Caco-2 (cell line): ENCODE measurements around the gene EZR. TPM values are rescaled to one million over a fixed set of nuclear protein-coding genes. Genes with fewer than 3 reads are reported as not detected.
A peak's percentile ranks its signal among the peaks of the same experiment; 100 is the strongest.

ENCODE experiments used
- BruUV-seq: library from RNA; stranded (reverse); fragments of 400-500 nt; replicated peaks from 2 replicates; lab custom pipeline; 2021; lab: Mats Ljungman, UMichigan
- CTCF ChIA-PET: fragments of 300-600 bp; sonication (Branson Sonifier 250); formaldehyde crosslinking; loops from one replicate; lab custom pipeline; 2022; ENCODE audit warnings: antibody characterized with exemption; lab: Charles Lee
- POLR2A ChIA-PET: fragments of 300-600 bp; sonication (Branson Sonifier 250); formaldehyde crosslinking; loops from one replicate; lab custom pipeline; 2022; ENCODE audit warnings: antibody characterized with exemption; lab: Charles Lee
- DNase-seq, 2 experiments: peaks; one replicate each; pipeline versions ENCODE4 v3.0.0 to v3.0.0-alpha.2; 2020 to 2022
- H3K27me3 ChIP-seq: replicated peaks from 2 replicates; pipeline ENCODE4 v1.6.0; 2011; ENCODE audit warnings: low read length; ENCODE audit not compliant: control insufficient read depth, insufficient read depth
- H3K36me3 ChIP-seq: 2 replicates; pipeline ENCODE4 v1.5.1; 2011; ENCODE audit warnings: low read length; ENCODE audit not compliant: control insufficient read depth, insufficient read depth
- H3K4me1 ChIP-seq: fragments of 250-450 bp; sonication (Bioruptor Pico); 2 replicates; pipeline ENCODE4 v1.5.1; 2020; ENCODE audit warnings: mild to moderate bottlenecking
- H3K4me3 ChIP-seq: 2 replicates; pipeline ENCODE4 v1.5.1; 2011; ENCODE audit warnings: low read depth, mild to moderate bottlenecking, control low read depth, low read length
- H3K9me3 ChIP-seq: fragments of 250-450 bp; sonication (Bioruptor Pico); 2 replicates; pipeline ENCODE4 v1.5.1; 2020; ENCODE audit warnings: mild to moderate bottlenecking, moderate library complexity
- H3K27ac Mint-ChIP-seq: one replicate; pipeline ENCODE4 v1.8.0; 2022; ENCODE audit warnings: mixed read lengths; ENCODE audit not compliant: unreplicated experiment
- H3K27me3 Mint-ChIP-seq: one replicate; pipeline ENCODE4 v1.8.0; 2022; ENCODE audit warnings: mixed read lengths; ENCODE audit not compliant: insufficient read depth, unreplicated experiment
- H3K36me3 Mint-ChIP-seq: one replicate; pipeline ENCODE4 v1.8.0; 2022; ENCODE audit warnings: mild to moderate bottlenecking, mixed read lengths; ENCODE audit not compliant: insufficient read depth, unreplicated experiment
- H3K4me1 Mint-ChIP-seq: one replicate; pipeline ENCODE4 v1.8.0; 2022; ENCODE audit warnings: low read depth, mixed read lengths; ENCODE audit not compliant: unreplicated experiment
- H3K4me3 Mint-ChIP-seq: one replicate; pipeline ENCODE4 v1.8.0; 2022; ENCODE audit warnings: mild to moderate bottlenecking, moderate library complexity, mixed read lengths; ENCODE audit not compliant: unreplicated experiment
- H3K9me3 Mint-ChIP-seq: one replicate; pipeline ENCODE4 v1.8.0; 2022; ENCODE audit warnings: mixed read lengths; ENCODE audit not compliant: unreplicated experiment
- CTCF ChIP-seq, 2 experiments: fragments of 200-600 bp in 1 of 2; IDR thresholded peaks; 1 replicate in 1 of 2; 2 replicates in 1 of 2; pipeline versions ENCODE4 v1.5.1 to v1.8.0; 2011 to 2022; ENCODE audit warnings: antibody characterized with exemption in 1 of 2, control low read depth in 1 of 2, inconsistent platforms in 1 of 2, low read depth in 1 of 2, low read length in 1 of 2, mild to moderate bottlenecking in 1 of 2, moderate library complexity in 1 of 2; ENCODE audit not compliant: insufficient read depth in 1 of 2, severe bottlenecking in 1 of 2, unreplicated experiment in 1 of 2
- intact Hi-C: fragments of 100-400 bp; cut with micrococcal nuclease; formaldehyde crosslinking; loops from one replicate; pipeline ENCODE4 v1.10.0; 2022; ENCODE audit not compliant: unreplicated experiment
- total RNA-seq: library from RNA; stranded (reverse); gene quantifications from 2 replicates; pipeline ENCODE4 v1.2.3, GENCODE V29; 2022

The EZR gene
- total RNA-seq, 1 experiment from 2014 or later, result 290 TPM

GRCh38 chr6:158808442-158808833, 10.7 kb downstream of the EZR start:
- Mint-ChIP-seq H3K36me3 (peaks cover 100% of the 10 kb centered on the region), H3K27me3 (no peaks in the 10 kb centered on the region), H3K27ac (no peak overlapping the region), H3K4me3 (no peak overlapping the region), H3K4me1 (peaks cover 64% of the 10 kb centered on the region), H3K9me3 (no peaks in the 10 kb centered on the region)
- intact Hi-C loops, result no loop called here
- H3K27me3 ChIP-seq, result no peaks in the 10 kb centered on the region
- H3K9me3 ChIP-seq, result no peaks in the 10 kb centered on the region
- ChIA-PET CTCF (no interaction called here), POLR2A (interaction anchor here (0.6 to 1.3 kb wide), 4 partner anchors 9 to 61 kb away, joined by 3 to 11 read pairs (median 6); no protein-coding TSS in a partner anchor)
- DNase-seq, result no peak
- H3K36me3 ChIP-seq, result peaks cover 8% of the 10 kb centered on the region
- peaks cover 84% of the 10 kb centered on the region for H3K4me1 ChIP-seq
- no peak for TF ChIP-seq CTCF (IDR thresholded peaks at IDR 0.05; ENCODE audit: insufficient read depth in 1 of 2, low read depth in 1 of 2, low read length in 1 of 2, severe bottlenecking in 1 of 2, unreplicated experiment in 1 of 2)
- no TSS peak for BruUV-seq
- no peak overlapping the region for H3K4me3 ChIP-seq

GRCh38 chr6:158807515-158808441, 11.4 kb downstream of the EZR start:
- Mint-ChIP-seq H3K4me3 (no peak overlapping the region), H3K4me1 (peaks cover 60% of the 10 kb centered on the region), H3K36me3 (peaks cover 95% of the 10 kb centered on the region), H3K9me3 (no peaks in the 10 kb centered on the region), H3K27ac (no peak overlapping the region), H3K27me3 (no peaks in the 10 kb centered on the region)
- Histone ChIP-seq H3K4me1 (peaks cover 82% of the 10 kb centered on the region), H3K36me3 (peaks cover 5% of the 10 kb centered on the region; the same call in 1 of the 2 replicates), H3K4me3 (no peak overlapping the region), H3K27me3 (no peaks in the 10 kb centered on the region), H3K9me3 (no peaks in the 10 kb centered on the region)
- DNase-seq, result no peak
- TF ChIP-seq CTCF (IDR thresholded peaks at IDR 0.05; ENCODE audit: insufficient read depth in 1 of 2, low read depth in 1 of 2, low read length in 1 of 2, severe bottlenecking in 1 of 2, unreplicated experiment in 1 of 2), result no peak
- ChIA-PET POLR2A (interaction anchor here (0.6 to 0.7 kb wide), 3 partner anchors 10 to 39 kb away, joined by 3 to 11 read pairs (median 5); no protein-coding TSS in a partner anchor), CTCF (no interaction called here)
- intact Hi-C loops, result no loop called here
- no TSS peak for BruUV-seq

- no peaks in the 10 kb centered on the region for H3K27me3 Mint-ChIP-seq
- H3K36me3 Mint-ChIP-seq, result peaks cover 95% of the 10 kb centered on the region
- peak overlapping the region; percentile 44 for H3K4me3 Mint-ChIP-seq
- DNase-seq, result no peak
- TF ChIP-seq CTCF (IDR thresholded peaks at IDR 0.05; ENCODE audit: insufficient read depth in 1 of 2, low read depth in 1 of 2, low read length in 1 of 2, severe bottlenecking in 1 of 2, unreplicated experiment in 1 of 2), result no peak
- Histone ChIP-seq H3K4me3 (no peak overlapping the region), H3K9me3 (no peaks in the 10 kb centered on the region), H3K36me3 (peaks cover 5% of the 10 kb centered on the region; the same call in 1 of the 2 replicates), H3K4me1 (peaks cover 84% of the 10 kb centered on the region), H3K27me3 (no peaks in the 10 kb centered on the region)
- no TSS peak for BruUV-seq
- ChIA-PET CTCF (no interaction called here), POLR2A (no interaction called here)
- H3K27ac Mint-ChIP-seq, result peak overlapping the region; percentile 45
- H3K4me1 Mint-ChIP-seq, result peaks cover 62% of the 10 kb centered on the region
- intact Hi-C loops, result loop anchor here (1.0 kb wide), 1 partner anchor 9 kb away; no protein-coding TSS in a partner anchor
- H3K9me3 Mint-ChIP-seq, result no peaks in the 10 kb centered on the region
Observed at GRCh38 chr6:158805698-158806377, 13.3 kb downstream of the EZR start.
